ENCODE data around the gene KRTAP10-10.
"Not testable (repeated sequence)": the region's sequence is repeated elsewhere in the genome, so short reads cannot be mapped to it uniquely, and the experiment has no call there.

The KRTAP10-10 gene

DNA sequence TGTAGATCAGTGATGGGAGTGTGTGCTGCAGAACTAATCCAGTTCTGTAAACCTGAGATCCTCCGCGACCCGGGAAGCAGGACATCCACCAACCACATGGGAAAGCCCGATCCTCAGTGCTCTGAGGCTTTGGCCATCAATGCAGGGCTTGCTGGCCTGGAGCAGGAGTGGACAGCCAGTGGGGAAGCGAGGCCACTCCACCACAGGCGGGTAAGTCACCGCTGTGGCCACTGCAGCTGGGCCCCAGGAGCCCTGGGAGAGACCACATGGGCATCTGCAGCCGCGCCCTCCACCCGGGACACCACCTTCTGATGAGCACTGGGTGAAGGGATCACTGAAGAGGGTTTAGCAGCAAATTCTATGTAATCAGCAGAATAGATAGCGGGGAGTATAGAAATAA, 44.0 kb downstream of the KRTAP10-10 start:
- H3K4me3 ChIP-seq (ENCODE audit: low read depth, low read length) = no peak overlapping the region
- TF ChIP-seq, protein P1, sequence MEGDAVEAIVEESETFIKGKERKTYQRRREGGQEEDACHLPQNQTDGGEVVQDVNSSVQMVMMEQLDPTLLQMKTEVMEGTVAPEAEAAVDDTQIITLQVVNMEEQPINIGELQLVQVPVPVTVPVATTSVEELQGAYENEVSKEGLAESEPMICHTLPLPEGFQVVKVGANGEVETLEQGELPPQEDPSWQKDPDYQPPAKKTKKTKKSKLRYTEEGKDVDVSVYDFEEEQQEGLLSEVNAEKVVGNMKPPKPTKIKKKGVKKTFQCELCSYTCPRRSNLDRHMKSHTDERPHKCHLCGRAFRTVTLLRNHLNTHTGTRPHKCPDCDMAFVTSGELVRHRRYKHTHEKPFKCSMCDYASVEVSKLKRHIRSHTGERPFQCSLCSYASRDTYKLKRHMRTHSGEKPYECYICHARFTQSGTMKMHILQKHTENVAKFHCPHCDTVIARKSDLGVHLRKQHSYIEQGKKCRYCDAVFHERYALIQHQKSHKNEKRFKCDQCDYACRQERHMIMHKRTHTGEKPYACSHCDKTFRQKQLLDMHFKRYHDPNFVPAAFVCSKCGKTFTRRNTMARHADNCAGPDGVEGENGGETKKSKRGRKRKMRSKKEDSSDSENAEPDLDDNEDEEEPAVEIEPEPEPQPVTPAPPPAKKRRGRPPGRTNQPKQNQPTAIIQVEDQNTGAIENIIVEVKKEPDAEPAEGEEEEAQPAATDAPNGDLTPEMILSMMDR (IDR thresholded peaks at IDR 0.05; ENCODE audit: borderline replicate concordance, insufficient read depth, low read depth, low read length) = no peak

DNA sequence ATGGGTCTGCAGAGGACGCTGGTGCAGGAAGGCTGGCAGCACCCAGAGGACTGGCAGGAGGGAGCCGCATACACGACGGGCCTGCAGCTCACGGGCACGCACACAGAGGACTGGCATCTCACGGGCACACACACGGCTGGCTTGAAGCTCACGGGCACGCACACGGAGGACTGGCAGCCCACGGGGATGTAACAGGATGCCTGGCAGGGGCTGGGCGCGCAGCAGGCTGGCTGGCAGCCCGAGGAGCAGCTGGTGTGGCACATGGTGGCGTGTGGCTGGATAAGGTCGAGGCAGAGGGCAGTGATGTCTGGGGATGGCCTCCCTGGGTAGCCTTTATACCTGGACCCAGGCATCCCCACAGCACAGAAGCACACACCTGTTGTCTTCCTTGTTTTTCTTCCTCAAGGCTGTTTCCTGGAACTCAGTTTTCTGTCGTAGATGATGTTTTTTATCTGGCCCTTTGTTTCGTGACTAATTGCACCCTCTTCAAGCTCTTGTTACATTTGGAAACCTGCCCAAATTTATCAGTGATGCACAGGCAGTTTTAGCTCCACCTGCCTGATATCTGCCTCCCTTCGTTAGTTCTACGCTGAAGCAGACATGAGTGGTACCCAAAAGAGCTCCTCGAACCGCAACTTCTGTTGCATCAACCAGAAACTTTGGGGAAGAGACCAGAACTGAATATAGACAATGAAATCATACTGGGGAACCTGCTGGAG, 44.9 kb downstream of the KRTAP10-10 start, which contains the start of gene KRTAP12-1:
KRTAP12-1 (minus strand) TSS at position 303 of the 719 bp plus-strand sequence; CDS start at position 263, 40 bp downstream.
- TF ChIP-seq, protein P1 (IDR thresholded peaks at IDR 0.05; ENCODE audit: borderline replicate concordance, insufficient read depth, low read depth, low read length) = no peak
- H3K4me3 ChIP-seq (ENCODE audit: low read depth, low read length) = no peak within 1 kb of the TSS

DNA sequence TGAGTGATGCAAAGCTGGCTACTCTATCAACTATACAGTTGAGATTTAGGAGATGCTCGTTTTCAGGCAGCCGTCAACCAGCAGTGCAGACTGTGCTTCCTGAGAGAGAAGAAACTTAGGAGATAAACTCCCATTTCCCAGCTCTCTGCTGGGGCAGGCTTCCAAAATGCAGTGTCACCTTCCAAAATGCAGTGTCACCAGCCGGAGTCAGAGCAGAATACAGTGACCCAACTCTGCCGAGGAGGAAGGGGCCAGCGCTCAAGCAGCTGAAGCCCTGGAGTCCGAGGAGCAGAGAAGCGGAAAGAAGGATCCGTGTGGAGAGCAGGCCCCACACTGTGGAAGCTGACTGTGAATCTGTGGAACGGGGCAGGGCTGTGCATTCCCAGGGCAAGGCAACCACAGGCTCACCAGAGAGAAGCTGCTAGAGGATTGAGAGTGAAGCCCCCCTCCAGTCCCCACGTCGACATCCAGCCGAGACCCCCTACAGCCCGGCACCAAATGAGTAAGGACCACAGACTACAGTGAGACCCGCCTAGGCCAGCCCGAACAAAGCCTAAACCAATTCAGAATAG, 45.5 kb downstream of the KRTAP10-10 start:
- TF ChIP-seq, protein P1 (IDR thresholded peaks at IDR 0.05; ENCODE audit: borderline replicate concordance, insufficient read depth, low read depth, low read length) = no peak
- no peak overlapping the region for H3K4me3 ChIP-seq (ENCODE audit: low read depth, low read length)

DNA sequence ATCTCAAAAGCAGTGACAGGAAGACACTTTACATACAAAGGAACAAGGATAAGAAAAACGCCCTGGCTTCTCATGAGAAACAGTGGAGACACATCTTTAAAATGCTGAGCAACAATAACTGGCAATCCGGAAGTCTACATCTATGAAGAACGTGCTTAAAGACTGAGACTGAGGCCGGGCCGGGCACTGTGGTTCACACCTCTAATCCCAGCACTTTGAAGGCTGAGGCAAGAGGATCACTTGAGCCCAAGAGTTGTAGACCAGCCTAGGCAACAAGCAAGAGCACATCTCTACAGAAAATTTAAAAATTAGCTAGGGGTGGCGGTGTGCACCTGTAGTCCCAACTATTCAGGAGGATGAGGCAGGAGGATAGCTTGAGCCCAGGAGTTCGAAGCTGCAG, 46.9 kb downstream of the KRTAP10-10 start:
- TF ChIP-seq, protein P1 (IDR thresholded peaks at IDR 0.05; ENCODE audit: borderline replicate concordance, insufficient read depth, low read depth, low read length) = no peak
- H3K4me3 ChIP-seq (ENCODE audit: low read depth, low read length) = no peak overlapping the region

DNA sequence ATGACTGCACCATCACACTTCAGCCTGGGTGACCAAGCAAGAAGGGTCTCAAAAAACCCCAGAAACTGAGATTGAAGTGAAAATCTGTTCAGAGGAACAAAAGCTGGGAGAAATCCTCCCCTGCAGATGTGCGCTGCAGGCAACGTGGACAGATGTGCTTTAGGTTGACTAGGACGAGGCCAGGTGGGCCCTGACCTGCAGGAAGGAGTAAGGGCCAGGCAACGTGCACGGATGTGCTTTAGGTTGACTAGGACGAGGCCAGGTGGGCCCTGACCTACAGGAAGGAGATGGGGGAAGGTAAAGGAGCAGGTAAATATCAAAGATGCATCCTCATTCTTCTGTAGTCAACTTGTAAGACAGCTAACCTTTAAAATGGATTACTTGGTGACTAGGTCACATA, 47.3 kb downstream of the KRTAP10-10 start:
- TF ChIP-seq, protein P1 (IDR thresholded peaks at IDR 0.05; ENCODE audit: borderline replicate concordance, insufficient read depth, low read depth, low read length) = no peak
- H3K4me3 ChIP-seq (ENCODE audit: low read depth, low read length) = no peak overlapping the region

DNA sequence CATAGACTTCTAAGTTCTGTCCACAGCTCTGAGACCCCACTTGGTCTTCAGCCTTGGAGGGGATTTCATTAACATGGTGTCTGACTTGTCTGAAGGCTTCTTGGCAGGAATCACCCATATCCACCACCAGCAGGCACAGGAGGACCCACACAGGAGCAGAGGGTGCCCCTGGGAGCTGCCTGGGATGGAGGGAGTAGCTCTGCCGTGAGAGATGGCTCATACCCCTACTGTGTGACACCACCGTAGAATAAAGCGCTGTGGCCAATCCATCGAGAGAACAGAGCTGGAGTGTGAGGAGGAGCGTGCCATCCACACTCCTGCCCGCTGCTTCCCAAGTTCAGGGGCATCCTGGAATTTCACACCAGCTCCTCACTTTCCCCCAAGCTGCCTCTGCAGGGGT, 47.9 kb downstream of the KRTAP10-10 start:
- H3K4me3 ChIP-seq (ENCODE audit: low read depth, low read length) = not testable (repeated sequence)

DNA sequence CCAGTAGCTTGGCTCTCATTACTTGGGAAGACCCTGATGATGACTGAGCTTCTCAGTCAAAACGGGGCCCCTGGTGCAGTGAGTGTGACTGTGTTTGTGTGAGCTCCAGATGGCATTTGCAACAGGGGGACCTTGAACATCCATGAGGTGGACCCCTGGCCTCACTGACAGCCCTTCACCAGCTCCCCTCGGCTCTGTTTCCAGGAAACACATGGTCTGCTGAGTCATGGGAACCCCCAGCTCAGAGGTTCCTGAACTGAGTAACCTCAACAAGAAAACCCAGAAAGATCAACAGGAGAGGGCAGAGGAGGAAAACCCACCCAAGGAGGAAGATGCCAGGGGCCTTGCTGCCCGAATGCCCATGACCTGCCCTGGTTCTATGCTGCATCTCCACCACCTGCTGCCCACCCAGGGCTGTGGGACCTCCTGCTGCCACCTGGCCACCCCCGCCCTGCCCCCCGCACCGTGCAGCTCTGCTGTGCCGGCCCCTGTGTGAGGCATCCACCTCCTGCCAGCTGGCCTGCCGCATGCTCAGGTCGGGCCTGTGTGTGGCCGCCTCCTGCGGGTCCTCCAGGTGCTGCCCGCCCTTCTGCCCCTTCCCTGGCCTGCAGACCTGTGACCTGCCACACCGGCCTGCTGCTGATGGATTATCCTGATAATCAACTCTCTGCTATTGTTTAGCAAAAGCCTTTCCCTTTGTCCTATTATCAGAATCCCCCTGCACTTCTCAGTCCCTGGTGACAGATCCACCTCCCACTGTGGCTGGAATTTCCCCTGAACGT, 49.0 kb downstream of the KRTAP10-10 start:
- TF ChIP-seq, protein P1 (IDR thresholded peaks at IDR 0.05; ENCODE audit: borderline replicate concordance, insufficient read depth, low read depth, low read length) = no peak
- no peak overlapping the region for H3K4me3 ChIP-seq (ENCODE audit: low read depth, low read length)

Measured in GM12875 (cell line).